ENCODE data around the gene PRRC2C. TPM values are rescaled to one million over a fixed set of nuclear protein-coding genes. Genes with fewer than 3 reads are reported as not detected.

The PRRC2C gene
- total RNA-seq, 1 experiment from 2014 or later: 136 TPM

DNA sequence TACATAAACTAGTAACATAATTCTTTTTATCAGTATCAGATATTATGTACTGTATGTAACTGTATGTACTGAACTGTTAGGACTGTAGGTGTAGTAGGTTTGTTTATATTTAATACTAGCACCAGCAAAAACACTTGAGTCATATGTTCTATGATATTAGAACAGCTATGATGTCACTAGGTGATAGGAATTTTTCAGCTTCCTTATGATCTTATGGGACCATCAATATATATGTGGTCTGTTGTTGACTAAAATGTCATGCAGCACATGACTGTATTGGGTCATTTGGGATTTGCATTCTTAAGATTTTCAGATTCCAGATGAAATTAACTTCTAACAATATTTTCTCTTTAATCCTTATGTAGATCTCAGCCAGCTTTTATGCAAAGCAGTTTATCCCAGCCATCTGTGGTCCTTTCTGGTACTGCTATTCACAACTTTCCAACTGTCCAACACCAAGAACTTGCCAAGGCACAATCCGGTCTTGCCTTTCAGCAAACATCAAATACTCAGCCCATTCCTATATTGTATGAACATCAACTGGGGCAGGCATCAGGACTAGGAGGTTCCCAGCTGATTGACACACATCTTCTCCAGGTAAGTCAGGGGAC is 98.4 kb downstream of the PRRC2C start:
- no peaks in the 10 kb centered on the region for H3K9me3 ChIP-seq (ENCODE audit: insufficient read depth, low read depth)
- H3K27ac ChIP-seq: no peak overlapping the region
- no peak for DNase-seq
- no peak for TF ChIP-seq CTCF (conservative IDR thresholded peaks at IDR 0.05)
- TF ChIP-seq EZH2 (IDR thresholded peaks at IDR 0.05; ENCODE audit: low read depth): no peak
- H3K4me3 ChIP-seq: no peak overlapping the region
- H3F3A ChIP-seq (ENCODE audit: insufficient read depth, low read depth): no peaks in the 10 kb centered on the region; the same call in 1 of the 2 replicates
- intact Hi-C loops (cut with micrococcal nuclease; ENCODE audit: unreplicated experiment): loop anchor here (5.0 kb wide), 1 partner anchor 46 kb away; no protein-coding TSS in a partner anchor
- no peak overlapping the region for H3K4me2 ChIP-seq
- peaks cover 52% of the 10 kb centered on the region for H3K36me3 ChIP-seq (ENCODE audit: low read depth)
- H4K20me1 ChIP-seq (ENCODE audit: insufficient read depth): peaks cover 3% of the 10 kb centered on the region; the same call in 1 of the 2 replicates
- ChIA-PET CTCF (no interaction called here), POLR2A (ENCODE audit: unreplicated experiment) (no interaction called here)
- H3K79me2 ChIP-seq (ENCODE audit: low read depth): no peaks in the 10 kb centered on the region
- H3K9me2 ChIP-seq (ENCODE audit: insufficient read depth): no peaks in the 10 kb centered on the region; the same call in 1 of the 2 replicates
- H2AFZ ChIP-seq: no peak overlapping the region
- no peaks in the 10 kb centered on the region for H3K27me3 ChIP-seq (ENCODE audit: insufficient read depth, low read depth)
- no peaks in the 10 kb centered on the region for H3K4me1 ChIP-seq (replicated peaks; ENCODE audit: insufficient read depth)
- no TSS peak for BruUV-seq (replicated peaks)

DNA sequence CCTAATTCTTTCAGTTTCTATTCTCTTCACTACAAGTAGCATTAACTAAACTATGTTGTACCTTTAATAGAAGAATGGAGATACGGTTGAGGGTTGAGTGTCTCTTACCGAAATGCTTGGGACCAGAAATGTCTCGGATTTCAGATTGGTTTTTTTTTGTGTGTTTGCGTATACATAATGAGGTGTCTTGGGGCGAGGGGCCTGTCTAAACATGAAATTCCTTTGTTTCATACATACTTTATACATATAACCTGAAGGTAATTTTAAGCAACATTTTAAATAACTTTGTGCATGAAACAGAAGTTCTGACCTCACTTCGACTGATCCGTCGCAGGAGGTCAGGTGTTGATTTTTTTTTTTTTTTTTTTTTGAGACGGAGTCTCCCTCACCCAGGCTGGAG is 100.4 kb downstream of the PRRC2C start:
- no peak overlapping the region for H3K4me3 ChIP-seq
- ChIA-PET CTCF (no interaction called here), POLR2A (ENCODE audit: unreplicated experiment) (no interaction called here)
- no TSS peak for BruUV-seq (replicated peaks)
- no peaks in the 10 kb centered on the region for H3K9me3 ChIP-seq (ENCODE audit: insufficient read depth, low read depth)
- no peaks in the 10 kb centered on the region for H3K79me2 ChIP-seq (ENCODE audit: low read depth)
- H3K27ac ChIP-seq: no peak overlapping the region
- TF ChIP-seq CTCF (conservative IDR thresholded peaks at IDR 0.05) (no peak), EZH2 (IDR thresholded peaks at IDR 0.05; ENCODE audit: low read depth) (no peak)
- H3K9me2 ChIP-seq (ENCODE audit: insufficient read depth): no peaks in the 10 kb centered on the region; the same call in 1 of the 2 replicates
- DNase-seq: no peak
- peaks cover 3% of the 10 kb centered on the region; the same call in 1 of the 2 replicates for H4K20me1 ChIP-seq (ENCODE audit: insufficient read depth)
- H3F3A ChIP-seq (ENCODE audit: insufficient read depth, low read depth): no peaks in the 10 kb centered on the region; the same call in 1 of the 2 replicates
- no peaks in the 10 kb centered on the region for H3K27me3 ChIP-seq (ENCODE audit: insufficient read depth, low read depth)
- no peak overlapping the region for H2AFZ ChIP-seq
- no peak overlapping the region for H3K4me2 ChIP-seq
- intact Hi-C loops (cut with micrococcal nuclease; ENCODE audit: unreplicated experiment): loop anchor here (5.0 kb wide), 1 partner anchor 58 kb away; no protein-coding TSS in a partner anchor
- peaks cover 55% of the 10 kb centered on the region for H3K36me3 ChIP-seq (ENCODE audit: low read depth)
- no peaks in the 10 kb centered on the region for H3K4me1 ChIP-seq (replicated peaks; ENCODE audit: insufficient read depth)

- no peak for DNase-seq
- Histone ChIP-seq H3K27me3 (ENCODE audit: insufficient read depth, low read depth) (no peaks in the 10 kb centered on the region), H3K9me3 (ENCODE audit: insufficient read depth, low read depth) (no peaks in the 10 kb centered on the region), H3K4me3 (no peak overlapping the region), H2AFZ (no peak overlapping the region), H4K20me1 (ENCODE audit: insufficient read depth) (no peaks in the 10 kb centered on the region), H3K27ac (no peak overlapping the region), H3K79me2 (ENCODE audit: low read depth) (no peaks in the 10 kb centered on the region), H3K9me2 (ENCODE audit: insufficient read depth) (no peaks in the 10 kb centered on the region; the same call in 1 of the 2 replicates), H3K4me1 (replicated peaks; ENCODE audit: insufficient read depth) (no peaks in the 10 kb centered on the region), H3K36me3 (ENCODE audit: low read depth) (peaks cover 55% of the 10 kb centered on the region), H3F3A (ENCODE audit: insufficient read depth, low read depth) (no peaks in the 10 kb centered on the region; the same call in 1 of the 2 replicates), H3K4me2 (no peak overlapping the region)
- no TSS peak for BruUV-seq (replicated peaks)
- intact Hi-C loops (cut with micrococcal nuclease; ENCODE audit: unreplicated experiment): loop anchor here (5.0 kb wide), 1 partner anchor 61 kb away; no protein-coding TSS in a partner anchor
- POLR2A ChIA-PET (ENCODE audit: unreplicated experiment): no interaction called here
- no peak for TF ChIP-seq EZH2 (IDR thresholded peaks at IDR 0.05; ENCODE audit: low read depth)
- no peak for TF ChIP-seq CTCF (conservative IDR thresholded peaks at IDR 0.05)
- CTCF ChIA-PET: interaction anchor here (0.7 kb wide), 1 partner anchor 128 kb away, joined by 3 read pairs; no protein-coding TSS in a partner anchor
Observed at GRCh38 chr1:171588230-171588629, 102.9 kb downstream of the PRRC2C start.

All from PC-9 (cell line).